NT2/D1 (cell line): Measurements from ENCODE around the gene BPGM.

Experiments used
- DNase-seq: peaks from one replicate; pipeline ENCODE4 v3.0.0-alpha.2; 2011; ENCODE audit warnings: low read depth, low spot score
- H3K27me3 ChIP-seq: 2 replicates; pipeline ENCODE4 v1.6.0; 2011; ENCODE audit warnings: mild to moderate bottlenecking; ENCODE audit not compliant: insufficient read length, insufficient read depth
- H3K36me3 ChIP-seq: 2 replicates; pipeline ENCODE4 v1.6.1; 2011; ENCODE audit warnings: mild to moderate bottlenecking, low read length, mixed read lengths; ENCODE audit not compliant: insufficient read depth, insufficient read length
- H3K4me1 ChIP-seq: 2 replicates; pipeline ENCODE4 v1.5.1; 2011; ENCODE audit not compliant: insufficient read depth, insufficient read length
- H3K4me3 ChIP-seq: 2 replicates; pipeline ENCODE4 v1.5.1; 2011; ENCODE audit warnings: low read depth; ENCODE audit not compliant: insufficient read length
- H3K9ac ChIP-seq: 2 replicates; pipeline ENCODE4 v1.6.0; 2011; ENCODE audit warnings: low read depth; ENCODE audit not compliant: insufficient read length
- H3K9me3 ChIP-seq: 2 replicates; pipeline ENCODE4 v1.5.1; 2011; ENCODE audit warnings: mild to moderate bottlenecking, low read length; ENCODE audit not compliant: insufficient read depth
- SUZ12 ChIP-seq: IDR thresholded peaks from 2 replicates; pipeline ENCODE4 v1.6.1; 2011; ENCODE audit not compliant: insufficient read length, insufficient read depth; ENCODE audit errors: extremely low read depth
- YY1 ChIP-seq: IDR thresholded peaks from 2 replicates; pipeline ENCODE4 v1.6.1; 2011; ENCODE audit not compliant: insufficient read length, insufficient read depth
- ZNF274 ChIP-seq: IDR thresholded peaks from 2 replicates; pipeline ENCODE4 v1.6.1; 2011; ENCODE audit warnings: mild to moderate bottlenecking, low read depth, low read length

BPGM gene

GRCh38 chr7:134705716-134706115, 59.1 kb downstream of the BPGM start:
- no peak for DNase-seq

DNA sequence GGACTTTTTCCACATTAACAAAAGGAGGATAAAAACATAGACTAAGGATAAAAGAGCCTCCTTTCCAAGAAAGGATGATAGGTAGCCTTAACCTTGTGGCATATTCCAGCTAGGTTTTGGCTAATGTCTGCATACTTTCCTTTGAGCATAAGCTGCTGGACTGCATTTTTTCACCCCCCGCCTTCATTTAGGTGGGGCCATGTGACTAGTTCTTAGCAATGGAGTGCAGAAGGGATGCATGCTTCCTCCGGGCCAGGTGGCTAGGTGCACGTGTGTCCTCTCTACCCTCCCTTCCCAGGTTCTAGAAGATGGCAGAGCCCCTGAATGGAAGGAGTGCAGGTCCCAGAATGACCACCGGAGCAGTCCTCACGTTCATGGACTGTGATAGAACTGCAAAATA, 59.8 kb downstream of the BPGM start:
- TF ChIP-seq YY1 (no peak), ZNF274 (no peak), SUZ12 (no peak)
- DNase-seq = no peak
- Histone ChIP-seq H3K4me3 (no peak overlapping the region), H3K9ac (no peak overlapping the region), H3K9me3 (no peaks in the 10 kb centered on the region), H3K27me3 (no peaks in the 10 kb centered on the region), H3K36me3 (no peaks in the 10 kb centered on the region), H3K4me1 (peaks cover 4% of the 10 kb centered on the region)

More at GRCh38 chr7:134705716-134706115, 59.1 kb downstream of the BPGM start:
- peaks cover 3% of the 10 kb centered on the region for H3K4me1 ChIP-seq
- no peak overlapping the region for H3K9ac ChIP-seq
- H3K4me3 ChIP-seq = no peak overlapping the region
- H3K9me3 ChIP-seq = no peaks in the 10 kb centered on the region
- TF ChIP-seq SUZ12 (no peak), ZNF274 (no peak), YY1 (no peak)
- H3K27me3 ChIP-seq = no peaks in the 10 kb centered on the region
- no peaks in the 10 kb centered on the region for H3K36me3 ChIP-seq

DNA sequence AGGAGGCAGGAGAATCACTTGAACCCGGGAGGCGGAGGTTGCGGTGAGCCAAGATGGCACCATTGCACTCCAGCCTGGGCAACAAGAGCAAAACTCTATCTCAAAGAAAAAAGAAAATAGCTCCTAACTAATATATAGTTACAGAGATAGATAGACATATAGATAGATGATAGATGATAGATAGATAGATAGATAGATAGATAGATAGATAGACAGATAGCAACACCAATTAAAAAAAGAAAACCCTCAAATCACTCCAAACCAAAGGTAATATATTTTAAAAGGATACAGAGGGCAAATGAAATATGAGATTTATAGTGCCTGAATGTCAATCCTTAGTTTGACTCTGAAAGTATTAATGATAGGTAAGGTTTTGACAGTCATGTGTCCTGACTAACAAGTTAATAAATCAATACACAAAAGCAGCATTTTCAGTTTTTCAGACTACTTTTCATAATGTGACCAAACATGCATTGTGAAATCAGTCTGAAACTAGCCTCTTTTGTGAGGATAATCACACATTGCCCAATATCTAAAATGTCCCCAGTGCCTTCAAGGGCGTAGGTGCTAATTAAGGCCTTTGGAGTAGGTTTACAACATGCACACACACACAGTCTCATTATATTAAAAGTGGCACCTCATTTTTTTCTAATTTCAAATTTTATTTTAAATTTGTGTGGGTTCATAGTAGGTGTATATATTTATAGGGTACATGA, 61.2 kb downstream of the BPGM start:
- peaks cover 4% of the 10 kb centered on the region for H3K4me1 ChIP-seq
- H3K36me3 ChIP-seq = no peaks in the 10 kb centered on the region
- DNase-seq = no peak
- no peaks in the 10 kb centered on the region for H3K27me3 ChIP-seq
- TF ChIP-seq YY1 (no peak), SUZ12 (no peak), ZNF274 (no peak)
- H3K9me3 ChIP-seq = no peaks in the 10 kb centered on the region
- no peak overlapping the region for H3K4me3 ChIP-seq
- no peak overlapping the region for H3K9ac ChIP-seq

GRCh38 chr7:134708692-134709091, 62.0 kb downstream of the BPGM start:
- DNase-seq = no peak
- no peak overlapping the region for H3K9ac ChIP-seq

DNA sequence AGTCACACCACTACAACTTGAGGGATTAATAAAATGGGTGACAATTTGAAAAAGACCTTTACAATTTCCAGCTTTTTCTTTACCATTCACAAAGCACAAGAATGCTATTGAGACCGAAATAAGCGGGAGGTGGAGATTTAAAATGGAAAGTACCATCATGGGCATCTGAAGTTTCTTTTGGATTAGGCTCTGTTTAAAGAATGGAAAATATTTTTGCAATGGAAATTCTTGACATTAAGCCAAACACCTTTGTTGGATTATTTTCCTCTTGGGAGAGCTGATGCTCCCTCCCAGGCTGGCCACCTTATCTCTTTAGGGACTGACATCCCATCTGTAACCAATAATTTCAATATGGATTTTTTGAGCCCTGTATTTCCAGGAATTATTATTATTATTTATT, 62.5 kb downstream of the BPGM start:
- peaks cover 4% of the 10 kb centered on the region for H3K4me1 ChIP-seq
- no peaks in the 10 kb centered on the region for H3K9me3 ChIP-seq
- DNase-seq = no peak
- no peaks in the 10 kb centered on the region for H3K27me3 ChIP-seq
- H3K4me3 ChIP-seq = no peak overlapping the region
- TF ChIP-seq YY1 = no peak
- no peak for TF ChIP-seq ZNF274
- TF ChIP-seq SUZ12 = no peak
- no peak overlapping the region for H3K9ac ChIP-seq
- peaks cover 4% of the 10 kb centered on the region for H3K36me3 ChIP-seq

More at GRCh38 chr7:134708692-134709091, 62.0 kb downstream of the BPGM start:
- TF ChIP-seq ZNF274 (no peak), YY1 (no peak), SUZ12 (no peak)
- H3K9me3 ChIP-seq = no peaks in the 10 kb centered on the region
- H3K36me3 ChIP-seq = peaks cover under 1% of the 10 kb centered on the region
- peaks cover 4% of the 10 kb centered on the region for H3K4me1 ChIP-seq
- no peak overlapping the region for H3K4me3 ChIP-seq
- H3K27me3 ChIP-seq = no peaks in the 10 kb centered on the region

DNA sequence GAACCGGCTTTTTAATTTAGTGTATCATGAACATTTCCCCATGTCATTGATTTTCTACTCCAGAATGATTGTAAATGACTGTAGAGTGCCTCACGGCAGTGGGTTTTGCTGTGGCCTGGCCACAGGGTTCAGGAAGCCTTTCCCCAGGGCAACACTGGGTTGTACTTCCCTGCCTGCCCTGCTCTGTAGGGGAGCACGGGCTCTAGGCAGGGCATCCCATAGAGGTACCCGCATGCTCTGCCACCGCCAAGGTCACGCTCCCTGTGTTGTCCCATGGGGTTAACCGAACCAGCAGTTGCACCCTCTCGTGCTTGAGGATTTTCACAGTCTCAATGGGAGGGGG, 63.8 kb downstream of the BPGM start:
- H3K36me3 ChIP-seq = peaks cover 13% of the 10 kb centered on the region
- no peak overlapping the region for H3K9ac ChIP-seq
- TF ChIP-seq SUZ12 = no peak
- no peak for TF ChIP-seq ZNF274
- TF ChIP-seq YY1 = no peak
- no peak for DNase-seq
- no peaks in the 10 kb centered on the region for H3K9me3 ChIP-seq
- peaks cover 4% of the 10 kb centered on the region for H3K4me1 ChIP-seq
- H3K4me3 ChIP-seq = no peak overlapping the region
- no peaks in the 10 kb centered on the region for H3K27me3 ChIP-seq

GRCh38 chr7:134710854-134711624, 64.4 kb downstream of the BPGM start:
- H3K4me3 ChIP-seq = no peak overlapping the region
- no peak overlapping the region for H3K9ac ChIP-seq
- DNase-seq = peak; percentile 22
- TF ChIP-seq SUZ12 (no peak), ZNF274 (no peak), YY1 (no peak)
- H3K9me3 ChIP-seq = no peaks in the 10 kb centered on the region
- peaks cover 4% of the 10 kb centered on the region for H3K4me1 ChIP-seq
- H3K27me3 ChIP-seq = no peaks in the 10 kb centered on the region
- H3K36me3 ChIP-seq = peaks cover 13% of the 10 kb centered on the region
